Liver (tissue), 9 donors: ENCODE results near the gene CXXC4. TPM values are rescaled to one million over a fixed set of nuclear protein-coding genes. Genes with fewer than 3 reads are reported as not detected.

Experiments used
- DNase-seq: peaks from one replicate; pipeline ENCODE4 v3.0.0-alpha.2; 2017; ENCODE audit warnings: low spot score
- H3K27ac ChIP-seq, 2 donors: one replicate each; pipeline ENCODE4 v1.7.0; 2013; ENCODE audit warnings: inconsistent platforms in 2 of 2, low read length in 2 of 2, control low read depth in 1 of 2, low read depth in 1 of 2, mild to moderate bottlenecking in 1 of 2
- H3K27me3 ChIP-seq, 4 donors: one replicate each; pipeline versions ENCODE4 v1.6.1 to v1.7.0; 2013; ENCODE audit warnings: low read length in 3 of 4, inconsistent platforms in 1 of 4, mild to moderate bottlenecking in 1 of 4, moderate library complexity in 1 of 4; ENCODE audit not compliant: control insufficient read depth in 4 of 4, insufficient read depth in 4 of 4
- H3K36me3 ChIP-seq, 4 donors: one replicate each; pipeline versions ENCODE4 v1.6.1 to v1.7.0; 2013; ENCODE audit warnings: low read length in 3 of 4, mild to moderate bottlenecking in 3 of 4, low read depth in 1 of 4, moderate library complexity in 1 of 4; ENCODE audit not compliant: control insufficient read depth in 4 of 4, insufficient read depth in 3 of 4
- H3K4me1 ChIP-seq, 4 donors: one replicate each; pipeline versions ENCODE4 v1.6.1 to v1.7.0; 2013; ENCODE audit warnings: low read length in 3 of 4, mild to moderate bottlenecking in 3 of 4, moderate library complexity in 1 of 4; ENCODE audit not compliant: control insufficient read depth in 4 of 4, insufficient read depth in 4 of 4
- H3K4me3 ChIP-seq, 3 donors: one replicate each; pipeline versions ENCODE4 v1.6.1 to v1.7.0; 2013; ENCODE audit warnings: low read length in 3 of 3, control low read depth in 1 of 3, low read depth in 1 of 3, mild to moderate bottlenecking in 1 of 3
- H3K9ac ChIP-seq, 2 donors: one replicate each; pipeline ENCODE4 v1.7.0; 2013; ENCODE audit warnings: low read length in 2 of 2, mild to moderate bottlenecking in 2 of 2, moderate library complexity in 2 of 2, control low read depth in 1 of 2, low read depth in 1 of 2
- H3K9me3 ChIP-seq, 4 donors: one replicate each; pipeline versions ENCODE4 v1.6.1 to v1.7.0; 2013; ENCODE audit warnings: low read length in 3 of 4; ENCODE audit not compliant: control insufficient read depth in 4 of 4
- EGR1 ChIP-seq, 2 donors: IDR thresholded peaks; 2 replicates each; pipeline ENCODE4 v1.6.1; 2016 to 2018; ENCODE audit warnings: antibody characterized with exemption in 2 of 2, low read depth in 2 of 2
- FOXA1 ChIP-seq: IDR thresholded peaks from 2 replicates; pipeline ENCODE4 v1.6.1; 2016; ENCODE audit warnings: antibody characterized with exemption
- FOXA2 ChIP-seq: IDR thresholded peaks from 2 replicates; pipeline ENCODE4 v1.6.1; 2016; ENCODE audit warnings: antibody characterized with exemption
- GABPA ChIP-seq, 2 donors: IDR thresholded peaks in 1 of 2; conservative IDR thresholded peaks in 1 of 2; 2 replicates each; pipeline ENCODE4 v1.6.1; 2016; ENCODE audit warnings: antibody characterized with exemption in 2 of 2, mild to moderate bottlenecking in 1 of 2, moderate library complexity in 1 of 2
- HNF4A ChIP-seq, 2 donors: conservative IDR thresholded peaks; 2 replicates each; pipeline ENCODE4 v1.6.1; 2016; ENCODE audit warnings: antibody characterized with exemption in 2 of 2, mild to moderate bottlenecking in 2 of 2
- HNF4G ChIP-seq: IDR thresholded peaks from 2 replicates; pipeline ENCODE4 v1.6.1; 2016; ENCODE audit warnings: antibody characterized with exemption
- JUND ChIP-seq, 2 donors: IDR thresholded peaks; 2 replicates each; pipeline ENCODE4 v1.6.1; 2016; ENCODE audit warnings: antibody characterized with exemption in 2 of 2
- NR2F2 ChIP-seq: IDR thresholded peaks from 2 replicates; pipeline ENCODE4 v1.6.1; 2016; ENCODE audit warnings: antibody characterized with exemption
- RAD21 ChIP-seq, 2 donors: IDR thresholded peaks; 2 replicates each; pipeline ENCODE4 v1.6.1; 2016; ENCODE audit warnings: antibody characterized with exemption in 2 of 2, mild to moderate bottlenecking in 2 of 2
- RXRA ChIP-seq, 2 donors: IDR thresholded peaks; 2 replicates each; pipeline ENCODE4 v1.6.1; 2017 to 2018; ENCODE audit warnings: antibody characterized with exemption in 2 of 2, mild to moderate bottlenecking in 1 of 2
- TAF1 ChIP-seq: conservative IDR thresholded peaks from 2 replicates; pipeline ENCODE4 v1.6.1; 2016; ENCODE audit warnings: antibody characterized with exemption, mild to moderate bottlenecking
- YY1 ChIP-seq: IDR thresholded peaks from 2 replicates; pipeline ENCODE4 v1.6.1; 2016; ENCODE audit warnings: antibody characterized with exemption, mild to moderate bottlenecking
- WGBS: extraction: QIAGEN DNeasy Blood & Tissue Kit; methylation state at CpG from one replicate; pipeline ENCODE4 v1.1.7; 2013; 5-methylcytosine and 5-hydroxymethylcytosine counted together
- polyA plus RNA-seq, 2 donors: library from polyadenylated mRNA; stranded (reverse) in 1 of 2; unstranded in 1 of 2; fragments of 200-250 nt in 1 of 2; fragments of >200 nt in 1 of 2; fragmentation: Nextera tagmentation in 1 of 2; extraction: Ambion mirVana in 1 of 2; gene quantifications; one replicate each; pipeline versions ENCODE4 v1.2.1 to v1.2.3, GENCODE V29; 2013 to 2015
- total RNA-seq, 2 donors: library from RNA; depleted of rRNA; stranded (reverse); fragments of >200 nt; gene quantifications; one replicate each; pipeline ENCODE4 v1.2.3, GENCODE V29; 2014
- TF ChIP-seq, protein P1 (sequence below): IDR thresholded peaks from 2 replicates; pipeline ENCODE4 v1.6.1; 2016; ENCODE audit warnings: antibody characterized with exemption
- TF ChIP-seq, protein P2 (sequence below): IDR thresholded peaks from 2 replicates; pipeline ENCODE4 v1.6.1; 2016; ENCODE audit warnings: antibody characterized with exemption, mild to moderate bottlenecking
- TF ChIP-seq, protein P3 (sequence below): fragments of 150-350 bp; IDR thresholded peaks from 2 replicates; pipeline ENCODE4 v1.5.1; 2017; ENCODE audit warnings: improper control_type of control experiment, low read depth, low read length; ENCODE audit not compliant: missing input control
- TF ChIP-seq, protein P4 (sequence below): IDR thresholded peaks from 2 replicates; pipeline ENCODE4 v1.6.1; 2016; ENCODE audit warnings: antibody characterized with exemption
- donor health status: healthy.
- donor health status: healthy.
- donor health status: healthy.
- donor health status: healthy.
- donor health status: healthy.

The CXXC4 gene
- total and polyA plus RNA-seq, 4 donors = 0.17 to 1.2 (median 1.00) TPM

DNA sequence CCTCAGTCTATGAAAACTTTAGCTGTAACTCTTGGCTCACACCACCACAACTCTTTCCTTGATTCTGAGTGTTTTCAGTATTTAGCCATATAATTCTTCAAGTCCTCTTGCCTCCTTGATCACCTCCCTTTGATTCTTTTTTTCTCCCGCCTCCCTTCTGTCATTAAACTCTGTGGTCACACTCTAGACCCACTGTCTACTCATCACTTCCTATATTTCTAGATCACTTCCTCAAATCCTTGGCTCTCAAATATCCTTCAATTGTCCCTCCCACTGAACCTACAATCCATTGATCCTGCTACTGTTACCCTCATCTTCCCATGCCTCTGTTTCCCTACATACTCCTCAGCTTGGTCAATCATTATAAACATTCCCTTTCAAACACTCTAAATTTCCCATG is 12.4 kb upstream of the CXXC4 start:
- TF ChIP-seq EGR1 (IDR thresholded peaks at IDR 0.05; ENCODE audit: low read depth in 2 of 2) (no peak), FOXA1 (no peak)
- TF ChIP-seq, protein P1, sequence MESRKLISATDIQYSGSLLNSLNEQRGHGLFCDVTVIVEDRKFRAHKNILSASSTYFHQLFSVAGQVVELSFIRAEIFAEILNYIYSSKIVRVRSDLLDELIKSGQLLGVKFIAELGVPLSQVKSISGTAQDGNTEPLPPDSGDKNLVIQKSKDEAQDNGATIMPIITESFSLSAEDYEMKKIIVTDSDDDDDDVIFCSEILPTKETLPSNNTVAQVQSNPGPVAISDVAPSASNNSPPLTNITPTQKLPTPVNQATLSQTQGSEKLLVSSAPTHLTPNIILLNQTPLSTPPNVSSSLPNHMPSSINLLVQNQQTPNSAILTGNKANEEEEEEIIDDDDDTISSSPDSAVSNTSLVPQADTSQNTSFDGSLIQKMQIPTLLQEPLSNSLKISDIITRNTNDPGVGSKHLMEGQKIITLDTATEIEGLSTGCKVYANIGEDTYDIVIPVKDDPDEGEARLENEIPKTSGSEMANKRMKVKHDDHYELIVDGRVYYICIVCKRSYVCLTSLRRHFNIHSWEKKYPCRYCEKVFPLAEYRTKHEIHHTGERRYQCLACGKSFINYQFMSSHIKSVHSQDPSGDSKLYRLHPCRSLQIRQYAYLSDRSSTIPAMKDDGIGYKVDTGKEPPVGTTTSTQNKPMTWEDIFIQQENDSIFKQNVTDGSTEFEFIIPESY = no peak
- TF ChIP-seq, protein P2, sequence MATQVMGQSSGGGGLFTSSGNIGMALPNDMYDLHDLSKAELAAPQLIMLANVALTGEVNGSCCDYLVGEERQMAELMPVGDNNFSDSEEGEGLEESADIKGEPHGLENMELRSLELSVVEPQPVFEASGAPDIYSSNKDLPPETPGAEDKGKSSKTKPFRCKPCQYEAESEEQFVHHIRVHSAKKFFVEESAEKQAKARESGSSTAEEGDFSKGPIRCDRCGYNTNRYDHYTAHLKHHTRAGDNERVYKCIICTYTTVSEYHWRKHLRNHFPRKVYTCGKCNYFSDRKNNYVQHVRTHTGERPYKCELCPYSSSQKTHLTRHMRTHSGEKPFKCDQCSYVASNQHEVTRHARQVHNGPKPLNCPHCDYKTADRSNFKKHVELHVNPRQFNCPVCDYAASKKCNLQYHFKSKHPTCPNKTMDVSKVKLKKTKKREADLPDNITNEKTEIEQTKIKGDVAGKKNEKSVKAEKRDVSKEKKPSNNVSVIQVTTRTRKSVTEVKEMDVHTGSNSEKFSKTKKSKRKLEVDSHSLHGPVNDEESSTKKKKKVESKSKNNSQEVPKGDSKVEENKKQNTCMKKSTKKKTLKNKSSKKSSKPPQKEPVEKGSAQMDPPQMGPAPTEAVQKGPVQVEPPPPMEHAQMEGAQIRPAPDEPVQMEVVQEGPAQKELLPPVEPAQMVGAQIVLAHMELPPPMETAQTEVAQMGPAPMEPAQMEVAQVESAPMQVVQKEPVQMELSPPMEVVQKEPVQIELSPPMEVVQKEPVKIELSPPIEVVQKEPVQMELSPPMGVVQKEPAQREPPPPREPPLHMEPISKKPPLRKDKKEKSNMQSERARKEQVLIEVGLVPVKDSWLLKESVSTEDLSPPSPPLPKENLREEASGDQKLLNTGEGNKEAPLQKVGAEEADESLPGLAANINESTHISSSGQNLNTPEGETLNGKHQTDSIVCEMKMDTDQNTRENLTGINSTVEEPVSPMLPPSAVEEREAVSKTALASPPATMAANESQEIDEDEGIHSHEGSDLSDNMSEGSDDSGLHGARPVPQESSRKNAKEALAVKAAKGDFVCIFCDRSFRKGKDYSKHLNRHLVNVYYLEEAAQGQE = no peak
- Histone ChIP-seq H3K9ac (no peak overlapping the region), H3K27ac (no peak overlapping the region), H3K9me3 (no peaks in the 10 kb centered on the region), H3K27me3 (no peaks in the 10 kb centered on the region), H3K36me3 (no peaks in the 10 kb centered on the region), H3K4me1 (peaks cover 0 to 14% (median 13%) of the 10 kb centered on the region in 4 donors), H3K4me3 (no peak overlapping the region)
- DNase-seq = no peak
- 84% methylated on average over 1 of the region's 1 CpG for WGBS

DNA sequence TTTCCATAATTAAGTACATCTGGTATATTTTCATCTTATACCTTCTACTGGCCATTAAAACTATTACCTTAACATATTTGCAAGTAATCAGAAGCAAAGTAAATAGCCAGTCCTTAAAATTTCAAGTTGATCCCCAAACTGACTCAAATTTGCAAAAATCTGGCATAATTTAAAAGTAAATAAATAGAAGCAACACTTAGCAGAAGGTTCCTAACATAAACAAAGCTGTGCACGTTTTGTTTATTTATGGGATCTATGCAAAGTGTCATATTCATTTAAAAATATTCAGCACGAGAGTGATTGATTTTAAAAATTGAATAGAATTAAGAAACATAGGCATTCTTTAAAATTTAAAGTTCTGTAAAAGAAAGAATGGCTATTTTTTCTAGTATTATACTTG is 9.8 kb upstream of the CXXC4 start:
- Histone ChIP-seq H3K27me3 (no peaks in the 10 kb centered on the region), H3K27ac (no peak overlapping the region), H3K4me3 (no peak overlapping the region), H3K36me3 (no peaks in the 10 kb centered on the region), H3K9ac (no peak overlapping the region), H3K4me1 (peaks cover 0 to 14% (median 13%) of the 10 kb centered on the region in 4 donors), H3K9me3 (no peaks in the 10 kb centered on the region)
- WGBS = 62% methylated on average over 2 of the region's 2 CpGs
- no peak for DNase-seq
- TF ChIP-seq FOXA2 (no peak), GABPA (IDR thresholded peaks at IDR 0.05 in 1 of 2, conservative IDR thresholded peaks at IDR 0.05 in 1 of 2) (no peak), YY1 (no peak), EGR1 (IDR thresholded peaks at IDR 0.05; ENCODE audit: low read depth in 2 of 2) (no peak), RXRA (IDR thresholded peaks at IDR 0.05) (no peak), HNF4A (conservative IDR thresholded peaks at IDR 0.05) (no peak), JUND (IDR thresholded peaks at IDR 0.05) (no peak), HNF4G (no peak), TAF1 (no peak), RAD21 (IDR thresholded peaks at IDR 0.05) (no peak), NR2F2 (no peak)
- TF ChIP-seq, protein P3, sequence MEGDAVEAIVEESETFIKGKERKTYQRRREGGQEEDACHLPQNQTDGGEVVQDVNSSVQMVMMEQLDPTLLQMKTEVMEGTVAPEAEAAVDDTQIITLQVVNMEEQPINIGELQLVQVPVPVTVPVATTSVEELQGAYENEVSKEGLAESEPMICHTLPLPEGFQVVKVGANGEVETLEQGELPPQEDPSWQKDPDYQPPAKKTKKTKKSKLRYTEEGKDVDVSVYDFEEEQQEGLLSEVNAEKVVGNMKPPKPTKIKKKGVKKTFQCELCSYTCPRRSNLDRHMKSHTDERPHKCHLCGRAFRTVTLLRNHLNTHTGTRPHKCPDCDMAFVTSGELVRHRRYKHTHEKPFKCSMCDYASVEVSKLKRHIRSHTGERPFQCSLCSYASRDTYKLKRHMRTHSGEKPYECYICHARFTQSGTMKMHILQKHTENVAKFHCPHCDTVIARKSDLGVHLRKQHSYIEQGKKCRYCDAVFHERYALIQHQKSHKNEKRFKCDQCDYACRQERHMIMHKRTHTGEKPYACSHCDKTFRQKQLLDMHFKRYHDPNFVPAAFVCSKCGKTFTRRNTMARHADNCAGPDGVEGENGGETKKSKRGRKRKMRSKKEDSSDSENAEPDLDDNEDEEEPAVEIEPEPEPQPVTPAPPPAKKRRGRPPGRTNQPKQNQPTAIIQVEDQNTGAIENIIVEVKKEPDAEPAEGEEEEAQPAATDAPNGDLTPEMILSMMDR = no peak
- TF ChIP-seq, protein P4, sequence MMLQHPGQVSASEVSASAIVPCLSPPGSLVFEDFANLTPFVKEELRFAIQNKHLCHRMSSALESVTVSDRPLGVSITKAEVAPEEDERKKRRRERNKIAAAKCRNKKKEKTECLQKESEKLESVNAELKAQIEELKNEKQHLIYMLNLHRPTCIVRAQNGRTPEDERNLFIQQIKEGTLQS = no peak
- TF ChIP-seq, protein P1 = no peak
- TF ChIP-seq, protein P2 = no peak
